ENCODE data around the gene PYY.

- TF ChIP-seq CTCF (IDR thresholded peaks at IDR 0.05) (no peak), POLR2A (IDR thresholded peaks at IDR 0.05) (no peak)
These were observed 17.3 kb downstream of the PYY start for GRCh38 chr17:43936434-43936833.
